ENCODE measurements around the gene NXPE3. TPM values are rescaled to one million over a fixed set of nuclear protein-coding genes. Genes with fewer than 3 reads are reported as not detected.
"Not testable (repeated sequence)": the region's sequence is repeated elsewhere in the genome, so short reads cannot be mapped to it uniquely, and the experiment has no call there.

Gene NXPE3
- polyA plus RNA-seq, 1 experiment: 41.1 TPM

GRCh38 chr3:101861789-101862415 lies 82.9 kb downstream of the NXPE3 start:
- ChIA-PET POLR2A (interaction anchor here (0.6 to 1.4 kb wide), 4 partner anchors 10 to 230 kb away, joined by 3 to 13 read pairs (median 4); partner anchors contain the start of gene NFKBIZ), CTCF (interaction anchor here (1.0 to 2.0 kb wide), 2 partner anchors 48 to 363 kb away, joined by 3 to 11 read pairs; no protein-coding TSS in a partner anchor)
- TF ChIP-seq, protein P1, sequence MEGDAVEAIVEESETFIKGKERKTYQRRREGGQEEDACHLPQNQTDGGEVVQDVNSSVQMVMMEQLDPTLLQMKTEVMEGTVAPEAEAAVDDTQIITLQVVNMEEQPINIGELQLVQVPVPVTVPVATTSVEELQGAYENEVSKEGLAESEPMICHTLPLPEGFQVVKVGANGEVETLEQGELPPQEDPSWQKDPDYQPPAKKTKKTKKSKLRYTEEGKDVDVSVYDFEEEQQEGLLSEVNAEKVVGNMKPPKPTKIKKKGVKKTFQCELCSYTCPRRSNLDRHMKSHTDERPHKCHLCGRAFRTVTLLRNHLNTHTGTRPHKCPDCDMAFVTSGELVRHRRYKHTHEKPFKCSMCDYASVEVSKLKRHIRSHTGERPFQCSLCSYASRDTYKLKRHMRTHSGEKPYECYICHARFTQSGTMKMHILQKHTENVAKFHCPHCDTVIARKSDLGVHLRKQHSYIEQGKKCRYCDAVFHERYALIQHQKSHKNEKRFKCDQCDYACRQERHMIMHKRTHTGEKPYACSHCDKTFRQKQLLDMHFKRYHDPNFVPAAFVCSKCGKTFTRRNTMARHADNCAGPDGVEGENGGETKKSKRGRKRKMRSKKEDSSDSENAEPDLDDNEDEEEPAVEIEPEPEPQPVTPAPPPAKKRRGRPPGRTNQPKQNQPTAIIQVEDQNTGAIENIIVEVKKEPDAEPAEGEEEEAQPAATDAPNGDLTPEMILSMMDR (IDR thresholded peaks at IDR 0.05; ENCODE audit: low read depth, low read length): no peak
- no peak for DNase-seq (ENCODE audit: low read depth, low spot score)
- no peaks in the 10 kb centered on the region for H3K9me3 ChIP-seq (ENCODE audit: control insufficient read depth, insufficient read depth, low read length)
- H3K4me3 ChIP-seq (ENCODE audit: low read depth, low read length): no peak overlapping the region
- no peak overlapping the region for H3K27ac ChIP-seq (ENCODE audit: low read depth, low read length)
- no peaks in the 10 kb centered on the region for H3K27me3 ChIP-seq (ENCODE audit: control insufficient read depth, insufficient read depth, low read length)

GRCh38 chr3:101862416-101863165 lies 83.6 kb downstream of the NXPE3 start:
- Histone ChIP-seq H3K27me3 (ENCODE audit: control insufficient read depth, insufficient read depth, low read length) (no peaks in the 10 kb centered on the region), H3K9me3 (ENCODE audit: control insufficient read depth, insufficient read depth, low read length) (no peaks in the 10 kb centered on the region), H3K4me3 (ENCODE audit: low read depth, low read length) (no peak overlapping the region), H3K27ac (ENCODE audit: low read depth, low read length) (no peak overlapping the region)
- TF ChIP-seq, protein P1 (IDR thresholded peaks at IDR 0.05; ENCODE audit: low read depth, low read length): no peak
- ChIA-PET CTCF (interaction anchor here (1.0 kb wide), 1 partner anchor 48 kb away, joined by 3 read pairs; no protein-coding TSS in a partner anchor), POLR2A (interaction anchor here (1.0 to 1.3 kb wide), 2 partner anchors 14 to 35 kb away, joined by 3 to 5 read pairs; partner anchors contain the start of gene NFKBIZ)
- DNase-seq (ENCODE audit: low read depth, low spot score): no peak

DNA sequence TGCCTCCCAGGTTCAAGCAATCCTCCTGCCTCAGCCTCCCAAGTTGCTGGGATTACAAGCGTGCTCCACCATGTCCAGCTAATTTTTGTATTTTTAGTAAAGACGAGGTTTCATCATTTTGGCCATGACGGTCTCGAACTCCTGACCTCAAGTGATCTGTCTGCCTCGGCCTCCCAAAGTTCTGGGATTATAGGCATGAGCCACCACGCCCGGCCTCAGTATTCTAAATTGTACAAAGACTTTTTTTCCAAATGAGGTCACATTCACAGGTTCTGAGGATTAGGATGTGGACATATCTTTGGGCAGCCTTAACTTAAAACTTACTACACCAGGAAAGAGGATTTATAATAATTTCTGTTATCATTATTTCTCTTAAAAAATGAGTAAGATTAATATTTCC lies 85.9 kb downstream of the NXPE3 start:
- H3K27me3 ChIP-seq (ENCODE audit: control insufficient read depth, insufficient read depth, low read length); H3K4me3 ChIP-seq (ENCODE audit: low read depth, low read length); H3K9me3 ChIP-seq (ENCODE audit: control insufficient read depth, insufficient read depth, low read length); POLR2A ChIA-PET; H3K27ac ChIP-seq (ENCODE audit: low read depth, low read length); DNase-seq (ENCODE audit: low read depth, low spot score): not testable (repeated sequence)
- CTCF ChIA-PET: interaction anchor here (1.0 to 1.5 kb wide), 2 partner anchors 360 to 364 kb away, joined by 3 to 4 read pairs; no protein-coding TSS in a partner anchor

DNA sequence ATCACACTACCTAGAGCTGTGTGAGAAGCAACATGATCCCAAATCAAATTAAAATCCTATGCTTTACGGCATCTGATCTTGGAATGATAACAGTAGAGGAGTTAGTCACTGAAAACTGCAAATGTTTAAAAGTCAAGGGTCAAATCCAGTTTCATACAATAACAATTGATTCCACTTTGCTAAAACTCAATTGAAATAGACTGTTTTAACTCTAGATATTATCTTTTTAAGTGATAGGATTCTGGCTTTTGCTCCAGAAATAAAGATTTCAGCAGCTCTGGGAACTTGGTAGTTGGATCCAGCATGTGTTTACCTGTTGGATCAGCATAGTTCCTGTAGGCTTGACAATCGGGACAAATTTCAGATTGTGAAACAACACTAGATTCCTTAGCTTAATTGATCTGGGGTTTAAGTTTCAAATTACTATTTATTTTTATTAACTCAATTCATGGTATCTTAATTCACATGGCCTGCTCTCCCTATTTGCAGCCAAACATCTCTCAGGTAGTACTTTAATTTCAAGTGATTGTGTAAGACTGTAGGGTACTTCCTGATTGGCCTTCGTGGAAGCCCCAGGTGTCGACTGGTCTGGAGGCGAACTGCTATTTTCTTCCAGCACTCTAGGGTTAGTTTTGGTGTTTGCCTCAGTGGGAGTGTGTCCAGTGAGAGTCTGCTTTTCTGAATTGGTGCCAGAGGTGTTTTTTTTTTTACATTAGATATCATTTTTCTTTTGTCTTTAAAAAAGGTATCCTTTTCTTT lies 86.9 kb downstream of the NXPE3 start:
- TF ChIP-seq, protein P1 (IDR thresholded peaks at IDR 0.05; ENCODE audit: low read depth, low read length): no peak
- no peak overlapping the region for H3K4me3 ChIP-seq (ENCODE audit: low read depth, low read length)
- H3K27me3 ChIP-seq (ENCODE audit: control insufficient read depth, insufficient read depth, low read length): no peaks in the 10 kb centered on the region
- H3K27ac ChIP-seq (ENCODE audit: low read depth, low read length): no peak overlapping the region
- ChIA-PET POLR2A (interaction anchor here (1.2 kb wide), 1 partner anchor 17 kb away, joined by 5 read pairs; the partner anchor contains the start of gene NFKBIZ), CTCF (interaction anchor here (0.6 to 1.5 kb wide), 4 partner anchors 63 to 363 kb away, joined by 3 to 4 read pairs (median 3); no protein-coding TSS in a partner anchor)
- no peaks in the 10 kb centered on the region for H3K9me3 ChIP-seq (ENCODE audit: control insufficient read depth, insufficient read depth, low read length)
- DNase-seq (ENCODE audit: low read depth, low spot score): no peak

GRCh38 chr3:101867511-101867910 lies 88.5 kb downstream of the NXPE3 start:
- DNase-seq (ENCODE audit: low read depth, low spot score): no peak
- TF ChIP-seq, protein P1 (IDR thresholded peaks at IDR 0.05; ENCODE audit: low read depth, low read length): no peak
- Histone ChIP-seq H3K4me3 (ENCODE audit: low read depth, low read length) (no peak overlapping the region), H3K27ac (ENCODE audit: low read depth, low read length) (no peak overlapping the region), H3K27me3 (ENCODE audit: control insufficient read depth, insufficient read depth, low read length) (no peaks in the 10 kb centered on the region), H3K9me3 (ENCODE audit: control insufficient read depth, insufficient read depth, low read length) (no peaks in the 10 kb centered on the region)
- CTCF ChIA-PET: interaction anchor here (1.2 to 2.2 kb wide), 3 partner anchors 65 to 361 kb away, joined by 3 to 8 read pairs (median 6); no protein-coding TSS in a partner anchor
- POLR2A ChIA-PET: interaction anchor here (0.7 kb wide), 1 partner anchor 333 kb away, joined by 3 read pairs; no protein-coding TSS in a partner anchor

Data from AG04450 (cell line).